NCI-H1694 (cell line): ENCODE measurements around the gene EIF4E1B.

Experiments used
- DNase-seq: peaks from one replicate; lab custom pipeline; 2025; lab: John Stamatoyannopoulos, UW

The EIF4E1B gene

DNA sequence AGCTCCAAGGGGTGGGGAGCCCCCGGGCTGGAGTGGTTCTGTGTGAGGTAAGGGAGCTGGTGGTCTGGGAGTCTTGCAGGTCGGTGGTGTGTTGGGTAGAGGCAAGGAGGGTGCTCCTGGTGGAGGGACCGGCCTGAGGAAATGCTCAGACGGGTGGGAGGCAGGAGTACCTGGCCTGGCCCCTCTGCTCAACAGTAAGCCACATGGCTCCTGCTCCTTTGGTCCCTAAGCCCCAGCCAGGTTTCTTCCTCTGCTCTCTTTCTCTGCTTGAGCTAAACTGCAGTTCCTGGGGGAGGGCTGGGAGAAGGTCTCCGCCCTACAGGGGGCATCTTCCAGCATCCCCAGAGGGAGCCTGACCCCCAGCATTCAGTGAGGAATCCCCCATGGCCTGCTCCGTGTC lies 34.0 kb downstream of the EIF4E1B start:
- DNase-seq = no peak

DNA sequence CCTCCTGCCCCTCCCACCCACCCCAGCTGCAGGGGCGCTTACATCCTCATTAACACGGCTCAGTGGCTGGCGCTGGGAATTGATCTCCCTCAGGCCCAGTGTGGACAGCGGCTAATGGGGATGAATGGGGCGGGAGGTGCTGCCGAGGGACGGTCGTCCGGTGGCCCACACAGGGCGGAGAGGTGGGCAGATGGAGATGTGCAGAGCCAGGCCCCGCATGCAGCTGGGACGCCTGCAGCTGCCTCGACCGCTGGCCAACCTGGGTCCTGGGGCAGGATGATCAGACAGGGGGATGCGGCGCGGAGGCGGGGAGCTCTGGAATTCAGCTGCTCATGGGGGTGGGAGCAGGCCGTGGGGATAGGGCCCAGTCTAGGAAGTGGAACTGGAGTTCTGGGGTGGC lies 34.4 kb downstream of the EIF4E1B start:
- DNase-seq = no peak

DNA sequence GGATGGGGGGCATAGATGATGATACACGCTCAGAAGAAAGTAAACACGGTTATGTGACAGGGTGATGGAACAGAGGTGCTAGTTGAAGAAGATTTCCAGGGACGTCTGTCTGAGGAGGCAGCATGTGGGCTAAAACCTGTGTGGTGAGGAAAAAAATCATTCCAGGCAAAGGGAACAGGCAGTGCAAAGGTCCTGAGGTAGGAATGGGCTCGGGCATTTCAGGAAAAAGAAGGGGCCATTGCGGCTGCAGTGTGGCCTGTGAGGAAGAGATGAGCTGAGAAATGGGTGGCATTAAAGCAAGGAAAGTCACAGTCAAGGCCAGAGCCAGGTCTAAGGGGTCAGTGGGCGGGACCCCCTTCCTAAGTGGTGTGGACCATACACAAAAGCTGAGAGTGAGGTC lies 35.0 kb downstream of the EIF4E1B start:
- DNase-seq = no peak

DNA sequence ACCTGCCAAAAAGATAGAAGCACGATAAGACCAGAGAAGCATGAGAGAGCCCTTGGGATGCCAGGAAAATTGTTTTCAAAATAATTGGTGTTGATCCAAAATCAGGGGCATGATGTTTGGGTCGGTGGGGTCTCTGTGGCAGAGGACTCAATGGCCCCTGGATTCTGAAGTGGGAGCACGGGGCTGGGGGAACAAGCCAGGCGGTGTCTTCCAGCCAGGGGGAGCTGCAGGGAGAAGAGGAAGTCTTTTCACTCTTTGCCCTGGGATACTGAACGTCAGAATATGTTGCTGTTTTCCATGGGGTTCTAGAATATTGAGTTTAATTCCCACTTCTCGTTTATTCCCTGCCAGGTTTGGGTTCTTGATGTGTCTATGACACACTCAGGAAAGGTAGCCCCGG lies 37.2 kb downstream of the EIF4E1B start:
- no peak for DNase-seq

DNA sequence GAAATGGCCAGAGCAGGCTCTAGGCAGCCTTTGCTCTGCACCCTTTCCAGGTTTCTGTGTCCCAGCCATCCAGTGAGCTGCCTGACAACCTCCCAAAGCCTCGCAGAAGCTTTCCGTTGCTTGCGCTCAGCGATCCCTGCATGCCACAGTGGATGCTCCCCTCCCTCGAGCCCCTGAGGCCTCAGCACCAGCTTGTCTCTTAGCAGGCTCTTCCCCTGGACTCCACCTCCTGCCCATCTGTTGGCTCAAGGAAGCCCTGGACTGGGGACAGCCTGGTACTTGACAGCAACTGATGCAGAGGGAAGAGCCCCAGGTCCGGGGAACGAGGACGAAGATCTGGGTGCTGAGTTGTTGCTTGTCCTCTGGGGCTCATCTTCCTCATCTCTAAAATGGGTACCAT lies 40.0 kb downstream of the EIF4E1B start:
- DNase-seq = no peak

DNA sequence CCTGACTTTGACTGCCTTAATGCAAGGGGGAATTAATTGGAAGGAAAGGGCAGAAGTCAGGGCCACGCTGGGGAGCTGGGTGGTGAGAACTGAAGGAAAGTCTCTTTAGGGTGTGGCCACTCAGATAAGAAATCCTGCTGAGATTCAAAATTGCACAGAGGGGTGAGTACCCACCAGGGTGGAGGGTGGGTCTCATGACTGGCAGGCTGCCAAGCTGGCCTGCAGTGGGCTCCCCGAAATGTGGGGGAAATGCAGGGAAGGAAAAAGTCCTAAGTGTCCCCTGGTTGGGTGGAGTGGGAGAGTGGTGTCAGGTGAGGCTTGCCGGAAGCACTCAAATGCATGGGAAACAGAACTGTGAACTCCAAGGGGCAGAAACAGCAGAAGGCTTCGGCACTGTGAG lies 40.9 kb downstream of the EIF4E1B start:
- no peak for DNase-seq

DNA sequence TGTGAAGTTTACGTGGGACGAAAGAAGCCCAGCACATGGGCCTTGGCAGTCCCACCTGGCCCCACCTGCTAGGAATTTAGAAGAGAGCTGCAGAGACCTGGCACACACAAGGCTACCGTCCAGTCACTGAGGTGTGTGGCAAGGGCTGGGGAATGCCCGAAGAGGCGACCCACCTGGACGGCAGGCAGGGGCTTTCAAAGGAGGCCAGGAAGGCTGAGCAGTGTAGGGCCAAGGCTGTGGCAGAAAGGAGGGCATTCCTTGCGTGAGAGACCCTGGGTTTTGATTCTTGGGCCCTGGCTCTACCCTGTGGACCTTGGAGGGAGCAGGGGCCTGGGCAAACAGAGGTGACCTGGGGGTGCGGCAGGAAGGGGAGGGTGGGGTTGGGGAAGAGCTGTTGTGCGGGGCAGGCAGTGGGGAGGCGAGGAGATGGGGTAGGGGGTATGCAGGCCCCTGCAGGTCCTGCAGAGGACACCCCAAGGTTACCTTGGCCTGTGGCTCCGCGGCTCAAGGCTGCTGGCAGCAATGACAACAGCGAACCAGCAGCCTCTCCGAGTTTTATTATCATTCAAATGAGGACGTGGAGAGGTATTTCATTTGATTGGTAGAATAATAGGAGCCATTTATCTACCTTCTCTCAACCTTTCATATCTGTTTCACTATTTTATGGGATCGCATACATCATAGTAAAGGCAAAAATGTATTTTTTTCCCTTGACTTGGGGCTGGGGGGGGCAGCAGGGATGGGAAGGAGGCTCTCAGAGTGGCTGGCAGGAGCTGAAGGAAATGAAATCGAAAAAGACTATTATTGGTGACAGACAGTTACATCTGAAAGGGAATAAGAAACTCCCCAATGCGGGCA lies 41.6 kb downstream of the EIF4E1B start:
- DNase-seq = no peak

DNA sequence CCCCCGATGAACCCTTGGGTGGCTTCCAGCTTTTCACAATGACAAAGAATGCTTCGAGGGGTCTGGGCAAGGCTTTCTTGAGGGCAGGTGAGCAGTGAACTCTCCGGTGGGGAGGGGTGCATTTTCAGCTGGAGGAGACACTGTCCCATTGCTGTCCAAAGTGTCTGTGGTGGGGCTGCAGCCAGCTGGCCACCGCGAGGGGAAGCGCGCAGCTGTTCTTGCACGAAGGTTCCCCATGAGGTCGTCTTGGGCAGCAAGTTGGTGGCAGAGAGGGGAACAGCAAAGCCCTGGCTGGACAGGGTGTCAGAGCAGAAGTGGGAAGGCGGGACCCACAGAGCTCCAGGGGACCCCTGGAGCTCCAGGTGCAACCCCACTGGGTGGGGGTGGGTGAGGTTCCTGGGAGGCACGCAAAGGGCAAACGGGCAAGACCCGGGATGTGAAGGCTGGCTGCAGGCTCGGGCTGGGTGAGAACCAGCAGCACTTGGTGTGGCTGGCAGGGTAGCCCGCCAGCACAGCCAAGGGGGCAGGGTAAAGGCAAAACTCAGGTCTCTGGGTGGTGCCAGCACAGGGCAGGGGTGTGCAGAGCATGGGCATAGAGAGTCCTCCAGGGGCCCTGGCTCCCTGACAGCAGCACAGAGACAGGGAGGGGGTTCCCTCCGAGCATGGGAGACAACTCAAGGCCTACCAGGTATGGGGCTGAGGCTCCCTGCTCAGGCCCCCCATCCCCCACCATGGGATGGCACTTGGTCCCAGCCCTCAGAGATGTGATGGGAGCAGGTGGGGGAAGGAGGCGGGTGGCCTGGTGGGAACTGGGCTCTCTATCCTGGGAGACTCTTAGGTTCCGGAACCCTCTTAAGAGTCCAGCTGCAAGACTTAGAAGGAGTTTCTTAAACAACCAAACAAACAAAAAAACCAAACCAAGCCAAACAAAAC lies 43.4 kb downstream of the EIF4E1B start:
- DNase-seq = no peak

DNA sequence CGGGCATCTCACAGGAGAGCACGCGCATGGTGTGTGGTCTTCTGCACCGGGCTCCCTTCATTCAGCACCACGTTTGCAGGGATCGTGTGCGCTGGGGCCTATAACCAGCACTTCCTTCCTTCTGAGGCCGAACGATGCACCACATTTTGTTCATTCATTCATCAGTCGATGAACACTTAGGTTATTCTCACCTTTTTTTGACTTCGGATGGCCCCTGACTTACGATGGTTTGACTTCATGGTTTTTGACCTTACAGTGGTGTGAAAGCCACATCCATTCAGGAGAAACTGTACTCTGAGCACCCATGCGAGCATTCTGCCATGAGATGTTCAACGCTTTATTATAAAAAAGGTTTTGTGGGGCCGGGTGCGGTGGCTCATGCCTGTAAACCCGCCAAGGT lies 44.3 kb downstream of the EIF4E1B start:
- no peak for DNase-seq

DNA sequence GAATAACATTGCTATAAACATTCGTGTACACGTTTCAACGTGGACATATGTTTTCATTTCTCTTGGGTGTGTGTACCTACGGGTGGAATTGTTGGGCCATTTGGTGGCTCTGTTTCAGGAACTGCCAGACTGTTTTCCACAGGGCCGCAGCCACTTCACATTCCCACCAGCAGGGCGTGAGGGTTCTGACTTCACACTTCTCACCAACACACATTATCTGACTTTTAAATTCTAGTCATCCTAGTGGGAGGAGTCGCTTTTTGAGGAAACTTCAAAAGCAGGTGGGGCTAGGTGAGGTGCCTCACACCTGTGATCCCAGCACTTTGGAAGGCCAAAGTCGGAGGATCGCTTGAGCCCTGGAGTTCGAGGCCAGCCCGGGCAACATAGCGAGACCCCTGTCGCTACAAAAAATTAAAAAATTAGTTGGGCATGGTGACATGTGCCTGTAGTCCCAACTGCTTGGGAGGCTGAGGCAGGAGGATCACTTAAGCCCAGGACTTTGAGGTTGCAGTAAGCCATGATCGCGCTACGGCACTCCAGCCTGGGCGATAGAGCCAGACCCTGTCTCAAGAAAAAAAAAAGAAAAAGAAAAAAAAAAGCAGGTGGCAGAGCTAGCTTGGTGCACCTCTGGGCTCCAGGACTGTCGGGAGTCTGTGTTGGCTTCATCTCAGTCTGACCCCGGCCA lies 45.3 kb downstream of the EIF4E1B start:
- peak; percentile 27 for DNase-seq

DNA sequence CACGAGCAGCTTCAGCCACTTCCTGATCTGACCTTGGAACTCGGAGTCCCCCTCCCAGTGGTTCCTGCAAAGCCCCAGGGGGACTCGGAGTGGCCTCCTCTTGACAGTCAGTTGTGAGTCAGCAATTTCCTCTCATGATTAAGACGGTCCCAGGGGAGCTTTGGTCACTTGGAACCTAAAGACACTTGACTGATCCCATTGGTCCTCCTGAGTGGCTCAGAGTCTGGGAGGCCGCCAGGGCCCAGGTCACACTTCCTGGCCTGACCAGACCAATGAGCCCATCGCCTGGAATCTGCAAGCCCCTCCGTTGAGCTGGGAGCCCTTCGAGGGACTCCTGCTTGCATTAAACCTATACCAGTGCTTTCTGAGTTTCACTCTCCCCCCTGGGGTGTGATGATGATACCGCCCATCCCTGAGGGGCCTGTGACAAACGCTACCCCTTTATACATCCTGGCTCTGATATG lies 45.9 kb downstream of the EIF4E1B start:
- no peak for DNase-seq

DNA sequence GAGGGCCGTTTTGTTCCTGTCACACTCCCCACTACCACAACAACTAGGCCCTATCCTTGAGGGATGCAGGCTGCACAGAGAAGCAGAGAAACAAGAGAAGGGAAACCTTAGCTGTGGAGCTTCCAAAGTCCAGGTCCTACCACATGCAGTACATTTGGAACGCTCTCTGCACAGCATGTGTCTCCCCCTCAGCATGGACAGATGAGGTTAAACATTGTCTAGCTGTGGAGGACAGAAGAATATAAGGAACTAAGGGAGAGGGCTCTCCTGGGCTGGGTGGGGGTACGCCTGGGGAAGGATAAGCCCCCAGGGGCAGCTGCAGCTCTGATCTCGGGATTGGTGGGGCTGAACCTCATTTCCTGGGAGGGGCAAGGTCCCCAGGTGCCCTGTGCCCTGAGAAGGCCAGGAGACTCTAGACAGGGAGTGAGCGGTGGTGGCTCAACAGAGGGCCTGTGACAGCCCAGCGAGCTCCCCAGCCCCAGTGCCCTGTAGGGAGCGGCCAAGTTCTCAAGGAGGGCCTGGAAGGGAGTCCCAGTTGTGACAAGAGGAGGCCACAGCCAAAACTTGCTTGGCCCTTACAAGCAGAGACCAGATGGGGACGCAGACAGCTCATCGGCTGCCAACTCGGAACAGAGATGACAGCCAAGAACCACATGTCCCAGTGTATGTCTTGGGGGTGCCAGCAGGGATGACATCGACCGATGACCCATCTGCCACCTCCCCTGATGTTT lies 46.9 kb downstream of the EIF4E1B start:
- peak; percentile 41 for DNase-seq

DNA sequence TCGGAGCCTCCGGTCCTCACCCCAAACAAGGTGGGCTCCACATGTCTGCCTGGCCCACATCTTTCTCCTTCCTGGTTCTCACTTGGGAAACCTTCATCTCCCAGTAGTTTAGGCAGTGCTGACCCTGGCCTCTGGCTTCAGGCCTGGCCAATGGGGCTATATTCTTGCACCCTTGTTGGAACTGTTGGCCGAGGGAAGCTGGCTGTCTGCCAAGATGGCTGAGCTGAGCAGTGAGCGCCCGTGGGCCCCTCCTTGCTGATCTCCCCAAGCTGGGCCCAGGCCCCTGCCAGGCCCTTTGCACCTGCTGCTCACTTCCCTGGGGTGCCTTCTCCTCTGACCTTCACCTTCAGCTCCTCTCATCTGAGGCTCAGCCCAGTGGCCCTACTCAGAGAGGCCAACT lies 48.1 kb downstream of the EIF4E1B start:
- DNase-seq = no peak

DNA sequence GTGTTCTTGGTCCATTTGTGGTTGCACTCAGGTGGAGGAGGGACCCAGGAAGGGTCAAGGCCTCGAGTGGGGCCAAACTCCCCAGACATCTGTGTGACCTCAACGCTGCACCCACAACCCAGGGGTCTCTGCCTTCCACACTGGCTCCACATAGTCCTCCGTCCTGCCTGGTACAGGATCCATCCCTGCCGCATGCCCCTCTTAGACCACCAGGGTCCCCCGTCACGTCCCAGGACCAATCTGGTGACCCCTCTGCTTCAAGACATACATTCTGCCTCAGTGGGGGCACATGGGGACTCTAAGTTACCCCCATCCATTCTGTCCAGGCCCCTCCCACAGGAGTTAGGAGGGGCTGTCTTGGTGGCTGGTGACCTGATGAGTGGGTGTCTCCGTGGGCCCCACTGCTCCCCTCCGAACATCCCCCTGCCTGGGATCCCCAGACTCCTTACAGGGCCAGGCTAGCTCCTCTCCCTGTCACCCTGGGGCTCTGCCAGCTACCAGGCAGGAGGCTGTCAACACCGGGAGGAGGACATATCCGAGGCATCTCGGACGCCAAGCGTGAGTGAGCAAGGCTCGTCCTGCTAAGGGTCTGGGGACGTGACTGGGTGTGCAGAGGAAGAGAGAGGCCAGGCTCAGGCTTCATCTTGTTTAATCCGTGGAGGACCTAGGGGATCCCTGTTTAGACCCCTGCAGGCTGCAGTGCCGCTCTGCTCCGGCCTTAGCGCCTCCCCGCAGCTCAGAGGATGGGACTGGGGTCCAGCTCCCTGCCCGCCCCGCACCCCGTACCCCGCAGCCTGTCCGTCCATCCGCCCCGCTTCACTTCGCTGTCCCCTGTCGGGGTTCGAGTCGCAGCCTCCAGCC lies 49.1 kb downstream of the EIF4E1B start:
- no peak for DNase-seq

DNA sequence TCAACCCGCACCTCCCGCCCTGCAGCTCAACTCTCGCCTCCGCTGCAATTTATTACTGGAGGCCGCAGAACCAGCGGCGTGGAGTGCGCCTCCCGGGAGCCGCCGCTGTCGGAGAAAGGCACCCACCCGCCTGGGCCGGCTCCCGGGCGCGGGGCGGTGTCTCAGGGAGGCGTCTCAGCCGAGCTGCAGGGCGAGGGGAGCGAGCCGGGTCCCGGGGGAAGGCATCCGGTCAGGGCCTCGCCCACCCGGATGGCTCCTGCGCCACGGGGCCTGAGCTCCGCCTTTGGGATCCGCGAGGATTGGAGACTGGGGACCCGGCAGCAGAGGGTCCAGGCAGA lies 49.7 kb downstream of the EIF4E1B start:
- DNase-seq = no peak

DNA sequence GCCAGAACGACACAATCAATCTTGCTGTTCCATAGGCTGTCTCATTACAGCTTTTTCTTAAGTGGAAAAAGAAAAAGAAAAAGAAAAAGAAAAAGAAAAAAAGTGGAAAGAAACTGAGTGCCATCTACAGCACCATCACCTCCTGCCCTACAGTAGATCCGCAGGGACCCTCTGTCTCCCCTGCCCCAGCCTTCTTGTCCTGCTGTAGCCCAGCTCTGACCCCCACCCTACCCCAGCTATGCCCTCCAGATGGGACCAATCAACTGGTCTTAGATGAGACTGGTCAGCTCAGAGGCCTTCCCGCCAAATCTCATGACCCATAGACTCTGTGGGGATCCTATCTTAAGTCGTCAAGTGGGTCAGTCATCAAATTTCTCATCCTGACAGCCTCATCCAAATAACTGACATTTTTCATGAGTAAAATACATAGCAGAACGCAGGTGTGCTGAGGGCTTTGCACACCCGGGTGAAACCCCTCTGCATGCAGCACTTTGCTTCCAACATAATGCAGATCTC lies 51.6 kb downstream of the EIF4E1B start:
- no peak for DNase-seq

DNA sequence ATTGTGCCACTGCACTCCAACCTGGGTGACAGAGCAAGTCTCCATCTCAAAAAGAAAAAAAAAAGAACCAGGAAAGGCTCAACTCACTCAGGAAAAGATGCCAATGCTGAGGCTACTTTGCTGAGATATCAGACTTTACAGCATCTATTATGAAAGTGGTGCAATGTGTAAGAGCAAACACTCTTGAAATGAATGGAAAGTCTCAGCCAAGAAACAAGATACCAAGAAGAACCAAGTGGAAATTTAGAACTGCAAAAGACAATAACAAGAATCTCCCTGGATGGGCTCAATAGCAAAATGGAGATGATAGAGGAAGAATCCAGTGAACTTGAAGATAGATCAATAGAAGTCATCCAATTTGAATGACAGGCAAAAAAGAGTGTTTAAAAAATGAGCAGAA lies 54.5 kb downstream of the EIF4E1B start:
- DNase-seq = no peak

DNA sequence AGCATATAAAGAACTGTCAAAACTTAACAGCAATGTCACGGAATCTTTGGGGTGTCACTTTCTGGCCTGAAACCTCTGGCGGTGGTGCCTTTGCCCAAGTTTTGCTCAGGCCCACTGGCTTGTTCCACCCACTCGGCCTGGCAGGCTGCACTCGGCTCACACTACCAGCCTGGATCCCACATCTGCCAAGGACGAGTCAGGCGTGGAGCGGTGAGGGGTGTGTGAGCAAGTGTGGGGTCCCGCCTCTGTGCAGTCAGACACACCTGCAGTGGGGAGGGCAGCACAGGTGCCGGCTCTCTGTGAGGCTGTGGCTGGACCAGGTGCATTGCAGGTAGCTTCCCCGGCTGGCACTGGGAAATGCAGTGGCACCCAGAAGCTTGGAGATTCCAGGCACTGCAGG lies 56.8 kb downstream of the EIF4E1B start:
- DNase-seq = no peak

DNA sequence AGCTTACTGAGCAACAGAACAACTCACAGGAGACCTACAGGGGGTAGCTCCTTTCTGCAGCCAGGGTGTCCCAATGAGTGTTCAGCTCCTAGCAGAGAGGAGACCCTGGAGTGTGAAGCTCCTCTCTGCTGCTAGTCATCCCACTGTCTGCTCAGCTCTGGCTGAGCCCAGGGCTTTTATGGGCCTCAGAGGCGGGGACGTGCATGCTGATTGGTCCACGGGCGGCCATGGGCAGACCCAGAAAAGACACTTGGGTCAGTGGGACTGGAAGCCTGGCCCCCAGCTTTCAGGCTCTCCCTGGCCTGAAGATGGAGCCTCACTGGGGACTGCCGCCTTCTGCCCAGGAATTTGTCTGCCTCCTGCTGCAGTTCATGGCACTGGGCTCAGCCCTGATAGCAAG lies 57.4 kb downstream of the EIF4E1B start:
- no peak for DNase-seq

DNA sequence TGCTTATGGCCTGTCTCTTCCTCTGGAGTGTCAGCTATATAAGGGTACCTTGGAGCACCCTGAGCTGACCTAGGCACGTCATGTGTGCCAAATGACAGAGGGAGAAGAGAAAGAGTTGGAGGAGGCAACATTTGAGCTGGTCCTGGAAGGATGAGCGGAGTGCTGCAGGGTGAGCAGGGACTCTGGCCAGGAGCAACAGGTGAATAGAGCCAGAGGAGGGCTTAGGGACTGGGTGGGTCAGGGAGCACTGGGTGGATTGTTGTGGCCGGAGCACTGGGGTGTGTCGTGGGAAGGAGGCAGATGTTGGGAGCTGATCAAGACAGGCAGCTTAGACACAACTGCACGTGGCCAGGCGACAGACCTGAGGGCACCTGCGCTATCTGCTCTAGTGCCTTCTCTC lies 60.4 kb downstream of the EIF4E1B start:
- no peak for DNase-seq

DNA sequence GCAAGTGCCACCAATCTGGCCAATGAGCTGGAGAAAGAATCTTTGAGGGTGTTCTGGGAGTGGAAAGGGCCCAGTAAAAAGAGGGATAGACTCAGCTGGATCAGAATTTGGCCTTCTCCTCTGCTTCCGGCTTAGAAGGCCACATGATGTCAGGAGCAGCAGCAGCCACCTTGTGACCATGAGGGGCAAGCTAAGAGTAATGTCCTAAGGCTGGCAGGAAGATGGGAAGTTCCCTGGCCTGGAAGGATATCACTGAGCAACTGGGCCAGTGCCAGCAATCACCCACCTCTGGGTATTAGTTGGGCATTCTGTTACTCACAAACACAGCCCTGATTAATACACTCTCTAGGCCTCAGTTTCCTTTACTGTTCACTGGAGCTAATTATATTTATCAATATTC lies 61.0 kb downstream of the EIF4E1B start:
- DNase-seq = no peak
